GM12878 (cell line): Measurements from ENCODE around the gene TRMT1. TPM values are rescaled to one million over a fixed set of nuclear protein-coding genes. Genes with fewer than 3 reads are reported as not detected.

Experiments
- ATAC-seq: fragments of 200-7000 bp; cut with Tn5 transposase; 3 replicates; pipeline ENCODE4 v1.9.1; 2020; ENCODE audit warnings: mild to moderate bottlenecking, moderate library complexity
- BruUV-seq: library from RNA; stranded (reverse); fragments of 400-500 nt; replicated peaks from 2 replicates; lab custom pipeline; 2021; lab: Mats Ljungman, UMichigan
- CTCF ChIA-PET: fragments of 300-600 bp; sonication (Branson Sonifier 250); formaldehyde crosslinking; extraction: SDS; loops from one replicate; lab custom pipeline; 2021; ENCODE audit warnings: inconsistent platforms; lab: Yijun Ruan, JAX
- POLR2A ChIA-PET: fragments of 350-600 bp; formaldehyde crosslinking; extraction: SDS; loops from one replicate; lab custom pipeline; 2021; ENCODE audit warnings: inconsistent platforms; lab: Charles Lee
- RAD21 ChIA-PET: fragments of 300-600 bp; sonication (Branson Sonifier 250); formaldehyde crosslinking; loops from one replicate; lab custom pipeline; 2023; ENCODE audit warnings: antibody characterized with exemption; ENCODE audit not compliant: unreplicated experiment; lab: Charles Lee
- SMC1A ChIA-PET: fragments of 300-600 bp; sonication (Branson Sonifier 250); formaldehyde crosslinking; loops from one replicate; lab custom pipeline; 2023; ENCODE audit not compliant: unreplicated experiment, uncharacterized antibody; lab: Charles Lee
- DNase-seq: peaks from one replicate; pipeline ENCODE4 v3.0.0-alpha.2; 2011; ENCODE audit warnings: low read depth, low spot score
- FAIRE-seq: peaks from 3 replicates; lab custom pipeline; 2011; peaks lifted over from hg19 to GRCh38; lab: Jason Lieb, UNC
- H2AFZ ChIP-seq: 2 replicates; pipeline ENCODE4 v1.6.0; 2011; ENCODE audit warnings: low read depth, low read length, control low read depth; ENCODE audit not compliant: control insufficient read depth
- H3K27ac ChIP-seq: 2 replicates; pipeline ENCODE4 v1.5.1; 2011; ENCODE audit warnings: control low read depth; ENCODE audit not compliant: control insufficient read depth, insufficient read depth
- H3K27me3 ChIP-seq, 2 experiments: replicated peaks in 1 of 2; 2 replicates each; pipeline versions ENCODE4 v1.6.0 to v1.6.1; 2011; ENCODE audit warnings: low read length in 1 of 2; ENCODE audit not compliant: control insufficient read depth in 2 of 2, insufficient read depth in 2 of 2
- H3K36me3 ChIP-seq, 2 experiments: 2 replicates each; pipeline ENCODE4 v1.5.1; 2011; ENCODE audit warnings: low read length in 1 of 2; ENCODE audit not compliant: control insufficient read depth in 2 of 2, insufficient read depth in 2 of 2
- H3K4me1 ChIP-seq: 2 replicates; pipeline ENCODE4 v1.6.1; 2011; ENCODE audit warnings: mild to moderate bottlenecking, low read length, moderate library complexity, mixed read lengths; ENCODE audit not compliant: control insufficient read depth, insufficient read depth
- H3K4me2 ChIP-seq: 2 replicates; pipeline ENCODE4 v1.6.0; 2011; ENCODE audit warnings: control low read depth; ENCODE audit not compliant: control insufficient read depth, insufficient read depth
- H3K4me3 ChIP-seq: fragments of 200-600 bp; sonication (generic); 2 replicates; pipeline ENCODE4 v1.5.1; 2016
- H3K79me2 ChIP-seq: 2 replicates; pipeline ENCODE4 v1.6.0; 2011; ENCODE audit warnings: low read length; ENCODE audit not compliant: control insufficient read depth, insufficient read depth
- H3K9ac ChIP-seq: 2 replicates; pipeline ENCODE4 v1.8.0; 2011; ENCODE audit warnings: low read length, control low read depth, mixed read lengths; ENCODE audit not compliant: control insufficient read depth, insufficient read depth
- H3K9me3 ChIP-seq: replicated peaks from 3 replicates; pipeline ENCODE4 v1.5.1; 2011; ENCODE audit warnings: mild to moderate bottlenecking, low read length; ENCODE audit not compliant: control insufficient read depth, insufficient read depth
- H4K20me1 ChIP-seq: 2 replicates; pipeline ENCODE4 v1.6.0; 2011; ENCODE audit not compliant: control insufficient read depth, insufficient read depth
- YY1 ChIP-seq: IDR thresholded peaks from 2 replicates; pipeline ENCODE4 v1.6.1; 2011; ENCODE audit warnings: low read depth, mild to moderate bottlenecking, low read length
- whole genome bisulfite sequencing: methylation state at CpG from one replicate; pipeline ENCODE4 v1.1.6; 2016; ENCODE audit warnings: low lambda C conversion rate; ENCODE audit not compliant: insufficient replicate concordance, insufficient coverage; ENCODE audit errors: missing lambda C conversion rate; 5-methylcytosine and 5-hydroxymethylcytosine counted together
- in situ Hi-C: fragments of 300-500 bp; cut with MboI; formaldehyde crosslinking; loops from 9 replicates; pipeline ENCODE4 v1.14.3; 2018; ENCODE audit warnings: mixed read lengths
- intact Hi-C: fragments of 100-400 bp; cut with micrococcal nuclease; formaldehyde crosslinking; loops from one replicate; pipeline ENCODE4 v1.14.2; 2022; ENCODE audit not compliant: unreplicated experiment
- polyA plus RNA-seq, 11 experiments: library from polyadenylated mRNA; depleted of rRNA in 4 of 11; unstranded in 6 of 11; stranded (reverse) in 5 of 11; fragments of >200 nt; fragmentation: Nextera tagmentation in 4 of 11; fragmentation: Illumina TruSeq in 1 of 11; extraction: Ambion mirVana in 4 of 11; extraction: Trizol in 1 of 11; gene quantifications; 1 replicate in 1 of 11; 2 replicates in 10 of 11; pipeline versions ENCODE4 v1.2.1 to v1.2.3, GENCODE V29; 2011 to 2016; ENCODE audit warnings: inconsistent platforms in 2 of 11, missing spikeins in 2 of 11, low read depth in 1 of 11
- total RNA-seq, 4 experiments: library from RNA; depleted of rRNA in 3 of 4; stranded (reverse); fragments of >200 nt in 3 of 4; fragmentation: Illumina TruSeq in 1 of 4; extraction: Trizol in 1 of 4; gene quantifications; 2 replicates each; pipeline versions ENCODE4 v1.2.1 to v1.2.3, GENCODE V29; 2013 to 2021
- TF ChIP-seq, protein P1 (sequence below): IDR thresholded peaks from 2 replicates; pipeline ENCODE4 v1.6.1; 2012; ENCODE audit warnings: improper control_type of control experiment, low read depth, low read length; ENCODE audit not compliant: insufficient replicate concordance

TRMT1 gene
- total and polyA plus RNA-seq, 10 of the 15 experiments (the other 5 are each of a cell fraction or from before 2014, with no cell fraction given) = 3.4 to 68.8 (median 34.8) TPM

DNA sequence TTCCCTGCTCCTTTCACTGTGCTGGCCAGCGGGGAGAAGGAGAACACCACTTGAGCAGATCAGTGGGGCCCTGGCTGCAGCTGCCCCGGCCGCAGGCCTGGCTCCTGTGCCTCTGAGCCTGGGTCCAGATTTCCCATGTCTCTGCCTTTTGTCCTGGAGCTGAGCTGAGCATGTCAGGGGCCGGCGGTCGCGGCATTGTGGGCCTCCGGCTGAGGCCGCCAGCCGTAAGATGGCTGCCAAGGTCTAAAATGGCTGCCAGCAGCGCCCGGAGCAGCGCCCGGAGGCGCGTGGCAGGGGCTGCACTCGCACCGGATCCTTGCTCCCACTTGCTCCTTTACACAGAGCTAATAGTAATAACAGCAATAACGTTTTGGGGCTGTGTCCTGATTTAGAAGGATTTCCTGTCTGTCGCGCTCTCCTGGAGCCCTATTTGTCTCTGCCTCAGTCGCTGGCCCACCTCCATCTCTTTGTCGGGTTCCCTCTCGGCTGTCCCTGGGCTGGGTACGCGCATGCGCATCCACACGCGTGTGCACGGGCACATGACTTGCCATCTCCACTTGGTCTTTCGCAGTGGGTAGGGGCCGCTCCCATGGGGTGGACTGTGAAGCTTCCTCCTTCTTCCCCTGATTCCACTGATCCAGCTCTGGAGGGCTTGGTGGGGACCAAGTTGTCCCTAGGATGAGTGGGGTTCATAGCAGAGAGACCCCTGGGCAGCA, 46.0 kb downstream of the TRMT1 start:
- BruUV-seq = no TSS peak
- DNase-seq = no peak
- TF ChIP-seq, protein P1, sequence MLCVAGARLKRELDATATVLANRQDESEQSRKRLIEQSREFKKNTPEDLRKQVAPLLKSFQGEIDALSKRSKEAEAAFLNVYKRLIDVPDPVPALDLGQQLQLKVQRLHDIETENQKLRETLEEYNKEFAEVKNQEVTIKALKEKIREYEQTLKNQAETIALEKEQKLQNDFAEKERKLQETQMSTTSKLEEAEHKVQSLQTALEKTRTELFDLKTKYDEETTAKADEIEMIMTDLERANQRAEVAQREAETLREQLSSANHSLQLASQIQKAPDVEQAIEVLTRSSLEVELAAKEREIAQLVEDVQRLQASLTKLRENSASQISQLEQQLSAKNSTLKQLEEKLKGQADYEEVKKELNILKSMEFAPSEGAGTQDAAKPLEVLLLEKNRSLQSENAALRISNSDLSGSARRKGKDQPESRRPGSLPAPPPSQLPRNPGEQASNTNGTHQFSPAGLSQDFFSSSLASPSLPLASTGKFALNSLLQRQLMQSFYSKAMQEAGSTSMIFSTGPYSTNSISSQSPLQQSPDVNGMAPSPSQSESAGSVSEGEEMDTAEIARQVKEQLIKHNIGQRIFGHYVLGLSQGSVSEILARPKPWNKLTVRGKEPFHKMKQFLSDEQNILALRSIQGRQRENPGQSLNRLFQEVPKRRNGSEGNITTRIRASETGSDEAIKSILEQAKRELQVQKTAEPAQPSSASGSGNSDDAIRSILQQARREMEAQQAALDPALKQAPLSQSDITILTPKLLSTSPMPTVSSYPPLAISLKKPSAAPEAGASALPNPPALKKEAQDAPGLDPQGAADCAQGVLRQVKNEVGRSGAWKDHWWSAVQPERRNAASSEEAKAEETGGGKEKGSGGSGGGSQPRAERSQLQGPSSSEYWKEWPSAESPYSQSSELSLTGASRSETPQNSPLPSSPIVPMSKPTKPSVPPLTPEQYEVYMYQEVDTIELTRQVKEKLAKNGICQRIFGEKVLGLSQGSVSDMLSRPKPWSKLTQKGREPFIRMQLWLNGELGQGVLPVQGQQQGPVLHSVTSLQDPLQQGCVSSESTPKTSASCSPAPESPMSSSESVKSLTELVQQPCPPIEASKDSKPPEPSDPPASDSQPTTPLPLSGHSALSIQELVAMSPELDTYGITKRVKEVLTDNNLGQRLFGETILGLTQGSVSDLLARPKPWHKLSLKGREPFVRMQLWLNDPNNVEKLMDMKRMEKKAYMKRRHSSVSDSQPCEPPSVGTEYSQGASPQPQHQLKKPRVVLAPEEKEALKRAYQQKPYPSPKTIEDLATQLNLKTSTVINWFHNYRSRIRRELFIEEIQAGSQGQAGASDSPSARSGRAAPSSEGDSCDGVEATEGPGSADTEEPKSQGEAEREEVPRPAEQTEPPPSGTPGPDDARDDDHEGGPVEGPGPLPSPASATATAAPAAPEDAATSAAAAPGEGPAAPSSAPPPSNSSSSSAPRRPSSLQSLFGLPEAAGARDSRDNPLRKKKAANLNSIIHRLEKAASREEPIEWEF = no peak
- TF ChIP-seq YY1 = peak; percentile 56; the same call in 1 of the 2 replicates

More for the DNA sequence above, 46.0 kb downstream of the TRMT1 start:
- ChIA-PET RAD21 (interaction anchor here (0.8 to 1.4 kb wide), 2 partner anchors 9 to 93 kb away, joined by 3 to 4 read pairs; no protein-coding TSS in a partner anchor), POLR2A (no interaction called here), SMC1A (no interaction called here), CTCF (interaction anchor here (0.6 to 2.2 kb wide), 5 partner anchors 9 to 174 kb away, joined by 3 to 14 read pairs (median 4); no protein-coding TSS in a partner anchor)
- Histone ChIP-seq H3K4me3 (no peak overlapping the region), H3K27me3 (peaks cover 0 to 1% of the 10 kb centered on the region in 2 experiments; a peak in 3 of 4 replicates), H3K4me2 (no peak overlapping the region), H4K20me1 (no peaks in the 10 kb centered on the region), H3K36me3 (no peaks in the 10 kb centered on the region), H2AFZ (no peak overlapping the region), H3K79me2 (no peaks in the 10 kb centered on the region), H3K4me1 (no peaks in the 10 kb centered on the region), H3K9me3 (no peaks in the 10 kb centered on the region), H3K27ac (no peak overlapping the region), H3K9ac (no peak overlapping the region)
- in situ Hi-C loops = no loop called here
- 56% methylated on average over 32 of the region's 32 CpGs for WGBS
- ATAC-seq (no peak), FAIRE-seq (no peak)
- intact Hi-C loops = no loop called here
